Psoas muscle (tissue), 8 donors: ENCODE data around the gene OCA2. TPM values are rescaled to one million over a fixed set of nuclear protein-coding genes. Genes with fewer than 3 reads are reported as not detected.

Experiments
- ATAC-seq, 4 donors: fragments of 200-7000 bp; cut with Tn5 transposase; one replicate each; pipeline ENCODE4 v1.9.1; 2020; ENCODE audit warnings: moderate library complexity in 3 of 4, mild to moderate bottlenecking in 2 of 4
- DNase-seq, 2 donors: peaks; one replicate each; pipeline ENCODE4 v3.0.0-alpha.2; 2020
- H3K27ac ChIP-seq: fragments of 200-600 bp; one replicate; pipeline ENCODE4 v1.8.0; 2022
- H3K27me3 ChIP-seq, 3 donors: fragments of 200-600 bp in 1 of 3; one replicate each; pipeline versions ENCODE4 v1.6.1 to v1.8.0; 2013 to 2022; ENCODE audit warnings: low read length in 2 of 3, mild to moderate bottlenecking in 2 of 3, moderate library complexity in 1 of 3; ENCODE audit not compliant: insufficient read depth in 3 of 3
- H3K36me3 ChIP-seq, 2 donors: fragments of 200-600 bp in 1 of 2; one replicate each; pipeline versions ENCODE4 v1.6.1 to v1.8.0; 2013 to 2022; ENCODE audit warnings: low read depth in 1 of 2, mild to moderate bottlenecking in 1 of 2, moderate library complexity in 1 of 2; ENCODE audit not compliant: insufficient read depth in 1 of 2
- H3K4me1 ChIP-seq: fragments of 200-600 bp; one replicate; pipeline ENCODE4 v1.8.0; 2022
- H3K4me3 ChIP-seq: fragments of 200-600 bp; one replicate; pipeline ENCODE4 v1.8.0; 2022; ENCODE audit warnings: mild to moderate bottlenecking
- H3K9me3 ChIP-seq: fragments of 200-600 bp; one replicate; pipeline ENCODE4 v1.8.0; 2022
- WGBS, 3 donors: extraction: QIAGEN DNeasy Blood & Tissue Kit; methylation state at CpG; one replicate each; pipeline versions ENCODE4 v1.1.6 to v1.1.7; 2013; 5-methylcytosine and 5-hydroxymethylcytosine counted together
- intact Hi-C, 2 donors: fragments of 100-400 bp; cut with DNase I; formaldehyde crosslinking; loops; one replicate each; pipeline versions ENCODE4 v1.11.0 to v1.14.2; 2022
- polyA plus RNA-seq, 3 donors: library from polyadenylated mRNA; stranded (reverse); fragments of 200-250 nt; gene quantifications; one replicate each; pipeline ENCODE4 v1.2.3, GENCODE V29; 2013
- total RNA-seq, 4 donors: library from RNA; stranded (reverse); fragmentation: NEBNext Ultra II Directional in 2 of 4; extraction: Animal tissue kit (Norgen Biotek cat#: 25700) in 2 of 4; gene quantifications; one replicate each; pipeline versions ENCODE4 v1.2.1 to v1.2.4, GENCODE V29; 2021 to 2023
- TF ChIP-seq, protein P1 (sequence below): fragments of 200-600 bp; IDR thresholded peaks from one replicate; pipeline ENCODE4 v1.8.0; 2022; ENCODE audit warnings: antibody characterized with exemption
- donor health status: healthy with polysubstance abuse.
- donor health status: DM: no; HTN: no; CAD: no; lungs with moderate emphysema.
- donor health status: Bipolar disorder and iron deficiency.
- donor health status: healthy.
- donor health status: DM: yes; HTN: yes; CAD: no.
- donor health status: DM: no; HTN: no; CAD: no.
- donor health status: DM: no; HTN: no; CAD: no.
- donor health status: DM: yes; HTN: yes; CAD: no.

OCA2 gene
- total and polyA plus RNA-seq, 7 donors: 0.03 to 0.52 (median 0.17) TPM; not detected in 2

DNA sequence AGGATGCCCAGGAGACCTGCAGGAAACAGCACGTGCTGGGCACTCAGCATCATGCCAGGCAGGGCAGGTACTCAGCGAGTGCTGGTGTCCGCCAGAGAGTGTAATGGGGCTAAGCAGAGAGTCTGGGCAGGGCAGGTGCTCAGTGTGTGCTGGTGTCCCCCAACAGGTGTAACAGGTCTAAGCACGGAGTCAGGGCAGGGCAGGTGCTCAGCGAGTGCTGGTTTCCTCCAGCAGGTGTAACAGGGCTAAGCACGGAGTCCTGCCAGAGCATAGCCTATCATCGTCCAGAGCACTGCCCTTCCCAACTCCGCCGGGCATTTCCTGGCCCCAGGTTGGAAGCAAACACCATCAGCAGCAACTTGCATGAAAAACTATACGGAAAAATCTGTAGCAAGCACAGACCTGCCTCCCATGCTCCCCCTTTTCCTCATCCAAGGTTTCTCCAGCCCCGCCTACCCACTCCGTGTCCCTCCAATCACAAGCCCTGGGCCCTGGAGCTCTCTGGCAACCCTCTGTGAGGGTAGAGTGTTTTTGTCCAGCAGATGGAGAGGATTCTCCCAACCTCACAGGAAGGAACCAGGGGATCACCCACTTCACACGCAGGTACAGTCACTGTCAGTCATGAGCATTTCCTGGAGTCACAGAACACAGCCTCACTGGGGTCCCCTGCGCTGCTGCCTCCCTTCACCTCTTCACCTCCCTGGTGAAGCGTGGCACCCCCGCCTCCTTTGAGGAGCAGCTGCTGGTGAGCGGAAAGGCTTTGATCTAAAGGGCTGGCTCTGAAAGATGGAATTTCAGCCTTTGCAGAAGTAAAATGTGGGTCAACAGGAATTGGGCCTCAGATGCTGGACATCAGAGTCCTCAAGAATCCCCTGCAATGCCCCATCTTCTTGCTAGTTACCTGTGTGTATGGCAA lies 302.5 kb downstream of the OCA2 start:
- Histone ChIP-seq H3K9me3 (no peaks in the 10 kb centered on the region), H3K27me3 (no peaks in the 10 kb centered on the region), H3K4me1 (no peaks in the 10 kb centered on the region), H3K4me3 (no peak overlapping the region), H3K36me3 (no peaks in the 10 kb centered on the region), H3K27ac (no peak overlapping the region)
- TF ChIP-seq, protein P1, sequence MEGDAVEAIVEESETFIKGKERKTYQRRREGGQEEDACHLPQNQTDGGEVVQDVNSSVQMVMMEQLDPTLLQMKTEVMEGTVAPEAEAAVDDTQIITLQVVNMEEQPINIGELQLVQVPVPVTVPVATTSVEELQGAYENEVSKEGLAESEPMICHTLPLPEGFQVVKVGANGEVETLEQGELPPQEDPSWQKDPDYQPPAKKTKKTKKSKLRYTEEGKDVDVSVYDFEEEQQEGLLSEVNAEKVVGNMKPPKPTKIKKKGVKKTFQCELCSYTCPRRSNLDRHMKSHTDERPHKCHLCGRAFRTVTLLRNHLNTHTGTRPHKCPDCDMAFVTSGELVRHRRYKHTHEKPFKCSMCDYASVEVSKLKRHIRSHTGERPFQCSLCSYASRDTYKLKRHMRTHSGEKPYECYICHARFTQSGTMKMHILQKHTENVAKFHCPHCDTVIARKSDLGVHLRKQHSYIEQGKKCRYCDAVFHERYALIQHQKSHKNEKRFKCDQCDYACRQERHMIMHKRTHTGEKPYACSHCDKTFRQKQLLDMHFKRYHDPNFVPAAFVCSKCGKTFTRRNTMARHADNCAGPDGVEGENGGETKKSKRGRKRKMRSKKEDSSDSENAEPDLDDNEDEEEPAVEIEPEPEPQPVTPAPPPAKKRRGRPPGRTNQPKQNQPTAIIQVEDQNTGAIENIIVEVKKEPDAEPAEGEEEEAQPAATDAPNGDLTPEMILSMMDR: no peak
- WGBS, 3 donors: 74 to 78% (median 77%) methylated on average over 17 of the region's 17 CpGs
- ATAC-seq: no peak
- intact Hi-C loops: no loop called here
- DNase-seq: no peak

DNA sequence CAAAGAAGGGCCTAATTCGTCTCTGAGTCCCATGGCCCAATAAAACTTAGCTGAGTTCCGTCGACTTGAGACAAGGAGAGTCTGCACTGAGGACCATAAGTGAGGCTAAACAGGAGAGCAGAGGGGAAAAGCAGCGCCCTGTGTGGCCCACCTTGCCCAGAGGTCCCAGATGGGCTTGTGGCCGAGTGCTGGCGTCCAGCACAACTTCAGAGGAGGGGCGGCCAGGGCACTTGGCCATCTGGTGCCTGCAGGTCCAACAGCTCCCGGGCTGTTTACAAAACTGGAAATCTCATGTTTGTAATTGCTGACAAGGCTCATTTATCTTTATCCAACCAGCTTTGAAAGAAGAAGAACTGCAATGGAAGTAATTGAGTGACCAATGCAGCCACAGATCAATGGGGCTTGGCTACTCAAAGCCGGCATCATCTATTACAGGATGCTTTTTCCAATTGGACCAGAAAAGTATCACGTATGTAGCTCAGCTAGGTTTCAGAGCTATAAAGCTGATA lies 306.3 kb downstream of the OCA2 start:
- ATAC-seq: no peak
- intact Hi-C loops: no loop called here

DNA sequence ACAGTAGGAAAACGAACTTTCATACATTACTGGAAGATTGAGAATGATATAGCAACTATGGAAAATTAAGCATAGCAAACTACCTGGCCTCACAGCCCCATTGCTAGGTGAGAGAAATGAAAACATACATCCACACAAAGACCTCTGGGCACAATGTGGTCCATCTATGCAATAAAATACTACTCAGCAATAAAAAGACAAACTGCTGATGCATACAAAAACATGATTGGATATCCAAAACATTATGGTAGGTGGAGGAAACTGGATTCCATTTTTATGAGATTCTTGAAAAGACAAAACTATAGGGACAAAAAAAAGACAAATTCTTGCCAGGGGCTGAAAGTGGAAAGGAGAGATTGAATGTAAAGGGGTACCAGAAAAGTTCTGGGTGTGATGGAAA lies 308.8 kb downstream of the OCA2 start:
- no peak overlapping the region for H3K27ac ChIP-seq
- TF ChIP-seq, protein P1: no peak
- intact Hi-C loops: no loop called here
- 62 to 75% (median 72%) methylated on average over 1 of the region's 1 CpG for WGBS, 3 donors
- ATAC-seq (no peak), DNase-seq (no peak)
- no peaks in the 10 kb centered on the region for H3K9me3 ChIP-seq
- H3K4me3 ChIP-seq: no peak overlapping the region
- H3K4me1 ChIP-seq: no peaks in the 10 kb centered on the region
- H3K36me3 ChIP-seq: no peaks in the 10 kb centered on the region
- H3K27me3 ChIP-seq: no peaks in the 10 kb centered on the region

More for the DNA sequence above, 306.3 kb downstream of the OCA2 start:
- H3K27me3 ChIP-seq: no peaks in the 10 kb centered on the region
- H3K4me3 ChIP-seq: no peak overlapping the region
- H3K27ac ChIP-seq: no peak overlapping the region
- 60 to 67% (median 66%) methylated on average over 10 of the region's 10 CpGs for WGBS, 3 donors
- TF ChIP-seq, protein P1: no peak
- DNase-seq: no peak
- H3K36me3 ChIP-seq: no peaks in the 10 kb centered on the region
- no peaks in the 10 kb centered on the region for H3K4me1 ChIP-seq
- no peaks in the 10 kb centered on the region for H3K9me3 ChIP-seq

DNA sequence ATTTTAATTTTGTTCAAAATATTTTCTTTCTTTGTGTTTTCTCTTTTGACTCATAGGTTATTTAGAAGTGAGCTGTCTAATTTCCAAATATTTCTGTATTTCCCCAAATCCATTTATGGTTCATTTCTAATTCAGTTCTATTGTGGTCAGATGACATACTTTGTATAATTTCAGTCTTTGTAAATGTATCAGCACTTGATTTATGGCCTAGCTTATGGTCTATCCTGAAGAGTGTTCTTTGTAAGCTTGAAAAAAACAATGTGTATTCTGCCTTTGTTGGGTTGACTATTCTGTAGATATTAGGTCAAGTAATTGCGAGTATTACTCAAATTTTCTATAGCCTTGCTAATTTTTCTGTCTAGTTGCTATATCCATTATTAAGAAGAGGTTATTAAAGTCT lies 311.2 kb downstream of the OCA2 start:
- no peak for DNase-seq
- no peak overlapping the region for H3K4me3 ChIP-seq
- no peaks in the 10 kb centered on the region for H3K9me3 ChIP-seq
- H3K36me3 ChIP-seq: no peaks in the 10 kb centered on the region
- peaks cover 0 to 3% (median 0%) of the 10 kb centered on the region in 3 donors for H3K27me3 ChIP-seq
- WGBS, 3 donors: 90 to 96% (median 95%) methylated on average over 1 of the region's 1 CpG
- intact Hi-C loops: no loop called here
- no peak for ATAC-seq
- no peaks in the 10 kb centered on the region for H3K4me1 ChIP-seq
- H3K27ac ChIP-seq: no peak overlapping the region
- TF ChIP-seq, protein P1: no peak
